Stimulated activated naive CD8-positive, alpha-beta T cell treated with anti-CD3 and anti-CD28 coated beads, Interleukin-15, amount 100 ng/mL, for 72 hours (primary cell): Measurements from ENCODE around the gene NDUFA8.

Experiments
- ATAC-seq: fragments of 150-1000 bp; cut with Tn5 transposase; 2 replicates; pipeline ENCODE4 v1.10.0; 2021; ENCODE audit warnings: mild to moderate bottlenecking, moderate library complexity
- DNase-seq, 2 donors: peaks; one replicate each; pipeline ENCODE4 v3.0.0; 2021 to 2022
- H3K27ac Mint-ChIP-seq, 2 donors: one replicate each; pipeline ENCODE4 v1.8.0; 2022; ENCODE audit warnings: mild to moderate bottlenecking in 2 of 2, mixed read lengths in 2 of 2, moderate library complexity in 2 of 2
- H3K27me3 Mint-ChIP-seq: one replicate; pipeline ENCODE4 v1.8.0; 2022; ENCODE audit warnings: mixed read lengths
- H3K4me1 Mint-ChIP-seq: one replicate; pipeline ENCODE4 v1.8.0; 2022; ENCODE audit warnings: mild to moderate bottlenecking, mixed read lengths
- H3K4me3 Mint-ChIP-seq, 2 donors: one replicate each; pipeline ENCODE4 v1.8.0; 2022; ENCODE audit warnings: mild to moderate bottlenecking in 2 of 2, mixed read lengths in 2 of 2, moderate library complexity in 1 of 2
- H3K9me3 Mint-ChIP-seq, 2 donors: one replicate each; pipeline ENCODE4 v1.8.0; 2022; ENCODE audit warnings: mixed read lengths in 2 of 2

NDUFA8 gene

DNA sequence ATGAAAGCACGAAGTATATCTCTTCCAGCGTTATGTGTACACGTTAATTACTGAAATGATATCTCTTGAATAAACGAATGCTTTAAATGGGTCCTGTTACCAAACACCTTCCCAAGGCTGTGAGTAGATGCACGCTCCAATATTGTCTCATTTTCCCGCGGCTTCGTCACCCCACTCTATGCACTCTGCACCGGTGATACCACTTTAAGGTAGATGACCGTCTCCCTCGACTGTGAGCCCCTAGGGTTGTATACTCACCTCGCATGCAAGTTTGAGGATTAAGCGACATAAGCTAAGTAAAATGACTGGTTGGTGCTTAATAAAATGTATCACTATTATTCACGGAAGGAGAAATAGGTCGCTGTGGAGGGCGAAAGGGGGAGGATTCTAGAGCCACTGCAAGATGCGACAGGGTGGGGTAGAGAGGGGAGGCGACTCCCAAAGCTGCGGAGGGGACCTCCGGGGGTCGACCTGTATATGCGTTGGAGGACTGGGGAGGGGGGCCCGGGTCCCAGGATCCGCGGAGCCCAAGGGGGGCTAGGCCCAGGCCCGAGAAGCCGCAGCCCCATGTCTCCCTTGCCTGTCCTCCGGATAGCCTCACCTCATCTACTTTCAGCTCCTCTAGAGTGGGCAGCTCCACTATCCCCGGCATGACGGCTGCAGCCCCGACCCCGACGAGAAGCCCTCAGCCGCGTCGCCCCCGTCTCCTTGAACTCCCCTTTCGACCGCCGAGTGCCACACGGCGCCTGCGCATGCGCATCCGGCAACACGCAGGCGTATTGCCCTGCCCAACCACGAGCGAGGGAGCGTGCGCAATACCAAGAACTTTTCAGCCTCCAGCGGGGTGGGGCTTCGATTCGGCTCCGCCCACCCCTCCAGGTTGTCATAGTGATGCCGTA is at the start of gene NDUFA8, which contains the start of gene MORN5:
TSS of gene NDUFA8 (minus strand) at position 754 of the 899 bp plus-strand sequence. CDS start at position 652, 102 bp downstream.
TSS of gene MORN5 (plus strand) at position 883 of the 899 bp plus-strand sequence. CDS start 65 bp downstream, outside the sequence.
- ATAC-seq (peak; percentile 94), DNase-seq (peak; percentile 94 to 95)
- peaks cover 28% of the 10 kb centered on the region for H3K27me3 Mint-ChIP-seq
- H3K27ac Mint-ChIP-seq: peak within 1 kb of the TSS; percentile 95 to 98
- peaks cover 5 to 8% of the 10 kb centered on the region in 2 donors for H3K9me3 Mint-ChIP-seq
- H3K4me3 Mint-ChIP-seq: peak within 1 kb of the TSS; percentile 92 to 97
- H3K4me1 Mint-ChIP-seq: peaks cover 33% of the 10 kb centered on the region

DNA sequence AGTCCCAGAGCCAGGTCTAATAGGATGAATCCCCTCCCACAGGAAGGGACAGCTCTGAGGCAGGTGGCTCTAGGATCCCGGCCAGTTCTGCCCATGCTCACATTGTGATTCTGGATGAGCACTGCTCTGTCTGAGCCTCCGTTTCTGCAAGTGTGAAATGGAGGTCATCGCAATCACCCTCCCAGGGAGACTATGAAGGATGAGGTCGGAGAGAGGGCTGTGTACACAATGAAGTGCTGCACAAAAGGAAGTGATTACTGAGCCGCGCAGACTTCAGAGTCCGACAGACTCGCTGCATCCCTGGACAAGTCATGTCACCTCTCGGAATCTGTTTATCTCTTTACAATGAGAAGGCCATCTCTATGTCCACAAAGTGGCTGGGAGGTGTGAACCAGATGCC is 47.5 kb upstream of the NDUFA8 start:
- H3K9me3 Mint-ChIP-seq: no peaks in the 10 kb centered on the region

DNA sequence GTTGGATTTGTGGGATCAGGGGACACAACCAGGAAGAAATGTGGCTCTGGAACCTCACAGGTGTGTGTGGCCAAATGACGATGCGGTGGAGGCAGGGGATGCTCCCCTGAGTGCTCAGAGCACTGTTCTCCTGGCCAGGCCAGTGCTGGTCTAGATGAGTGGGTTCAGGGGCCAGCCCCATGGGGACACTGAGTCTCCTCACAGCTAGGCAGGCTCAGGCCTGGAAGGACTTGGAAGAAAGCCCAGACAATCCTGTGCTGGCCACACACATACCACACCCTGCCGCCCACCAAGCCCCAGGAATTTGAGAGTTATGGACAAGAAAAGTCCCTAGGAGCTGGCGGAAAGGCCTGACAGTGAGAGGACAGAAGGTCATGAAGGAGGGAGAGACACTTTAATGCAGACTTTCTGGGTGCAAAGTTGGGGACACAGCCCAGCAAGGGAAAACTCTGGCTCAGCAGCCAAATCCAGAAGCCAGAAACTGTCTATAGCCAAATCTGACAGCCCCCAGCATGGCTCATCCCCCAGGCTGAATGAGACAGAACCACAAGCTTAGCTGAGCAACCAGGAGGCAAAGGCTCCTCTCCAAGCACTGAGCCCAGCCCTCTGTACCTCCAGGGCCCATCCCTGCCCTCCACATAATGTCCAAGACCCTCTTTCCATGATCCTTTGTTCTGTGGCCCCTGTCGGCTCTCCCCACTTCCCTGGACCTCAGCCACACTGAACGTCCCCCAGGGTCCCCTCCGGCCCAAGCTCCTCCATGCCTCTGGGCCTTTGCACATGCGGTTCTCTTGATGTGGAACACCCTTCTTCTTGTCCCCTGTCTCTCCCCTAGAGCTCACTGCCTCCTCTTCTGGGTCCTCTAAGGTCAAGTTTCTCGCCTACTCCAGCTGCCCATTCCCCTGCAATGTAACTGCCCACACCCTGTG is 46.8 kb upstream of the NDUFA8 start:
- no peak for ATAC-seq
- Mint-ChIP-seq H3K9me3 (no peaks in the 10 kb centered on the region), H3K27ac (peak overlapping the region; percentile 47 to 60), H3K4me1 (no peaks in the 10 kb centered on the region), H3K27me3 (peaks cover 42% of the 10 kb centered on the region), H3K4me3 (no peak overlapping the region)
- no peak for DNase-seq

More for the DNA sequence above, 47.5 kb upstream of the NDUFA8 start:
- ATAC-seq (no peak), DNase-seq (no peak)
- H3K4me1 Mint-ChIP-seq: no peaks in the 10 kb centered on the region
- H3K4me3 Mint-ChIP-seq: no peak overlapping the region
- H3K27me3 Mint-ChIP-seq: peaks cover 49% of the 10 kb centered on the region
- peak overlapping the region in 1 of 2 donors; percentile 60 for H3K27ac Mint-ChIP-seq

DNA sequence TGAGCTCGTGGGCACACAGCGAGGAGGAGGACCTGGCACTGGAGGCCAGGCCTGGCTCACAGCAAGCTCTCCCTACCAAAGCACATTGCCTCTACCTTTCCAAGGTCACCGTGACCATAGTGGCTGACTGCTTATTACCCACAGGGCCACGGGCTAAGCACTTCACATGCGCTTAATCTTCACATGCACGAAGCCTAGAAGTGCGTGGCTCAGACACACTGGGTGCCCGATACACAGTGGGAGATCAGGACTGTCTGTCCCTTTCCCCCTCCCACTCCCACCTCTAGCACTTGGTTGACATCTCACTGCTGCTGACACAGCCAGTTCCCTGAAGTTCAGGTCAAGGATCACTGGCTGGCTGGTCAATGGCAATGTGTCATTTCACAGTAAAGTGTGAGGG is 45.6 kb upstream of the NDUFA8 start:
- Mint-ChIP-seq H3K4me1 (no peaks in the 10 kb centered on the region), H3K4me3 (no peak overlapping the region), H3K27me3 (peaks cover 30% of the 10 kb centered on the region), H3K9me3 (no peaks in the 10 kb centered on the region), H3K27ac (no peak overlapping the region)
- no peak for DNase-seq
- ATAC-seq: no peak

GRCh38 chr9:122204491-122204890 is 44.9 kb upstream of the NDUFA8 start:
- ATAC-seq (no peak), DNase-seq (no peak)
- H3K9me3 Mint-ChIP-seq: no peaks in the 10 kb centered on the region
- no peak overlapping the region for H3K4me3 Mint-ChIP-seq
- no peaks in the 10 kb centered on the region for H3K4me1 Mint-ChIP-seq
- peaks cover 23% of the 10 kb centered on the region for H3K27me3 Mint-ChIP-seq
- H3K27ac Mint-ChIP-seq: no peak overlapping the region

DNA sequence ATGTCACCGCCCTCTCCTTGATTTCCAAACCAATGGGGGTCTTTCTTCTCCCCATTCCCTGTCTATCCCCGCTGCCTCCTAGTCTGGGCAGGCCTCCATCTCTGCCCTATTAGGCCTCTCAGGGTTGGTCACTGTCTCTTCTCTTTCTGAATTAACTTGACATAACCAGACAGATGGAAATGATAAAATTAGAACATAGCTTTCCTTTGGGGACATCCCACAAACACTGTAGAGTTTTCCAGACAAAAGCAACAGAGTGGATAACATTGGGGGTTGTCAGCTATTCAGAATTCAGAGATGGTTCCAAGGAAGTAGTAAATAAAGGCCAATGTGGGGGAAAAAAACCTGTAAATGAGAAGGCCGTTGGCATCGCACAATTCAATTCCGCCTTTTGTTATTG is 44.5 kb upstream of the NDUFA8 start:
- no peak for DNase-seq
- H3K4me1 Mint-ChIP-seq: no peaks in the 10 kb centered on the region
- H3K27me3 Mint-ChIP-seq: peaks cover 19% of the 10 kb centered on the region
- ATAC-seq: no peak
- no peak overlapping the region for H3K4me3 Mint-ChIP-seq
- no peak overlapping the region for H3K27ac Mint-ChIP-seq
- H3K9me3 Mint-ChIP-seq: no peaks in the 10 kb centered on the region

- no peaks in the 10 kb centered on the region for H3K9me3 Mint-ChIP-seq
- DNase-seq (no peak), ATAC-seq (no peak)
- H3K4me3 Mint-ChIP-seq: no peak overlapping the region
- H3K4me1 Mint-ChIP-seq: no peaks in the 10 kb centered on the region
- peaks cover 16% of the 10 kb centered on the region for H3K27me3 Mint-ChIP-seq
- H3K27ac Mint-ChIP-seq: peak overlapping the region in 1 of 2 donors; percentile 35
These were observed 42.5 kb upstream of the NDUFA8 start for GRCh38 chr9:122202111-122202510.

DNA sequence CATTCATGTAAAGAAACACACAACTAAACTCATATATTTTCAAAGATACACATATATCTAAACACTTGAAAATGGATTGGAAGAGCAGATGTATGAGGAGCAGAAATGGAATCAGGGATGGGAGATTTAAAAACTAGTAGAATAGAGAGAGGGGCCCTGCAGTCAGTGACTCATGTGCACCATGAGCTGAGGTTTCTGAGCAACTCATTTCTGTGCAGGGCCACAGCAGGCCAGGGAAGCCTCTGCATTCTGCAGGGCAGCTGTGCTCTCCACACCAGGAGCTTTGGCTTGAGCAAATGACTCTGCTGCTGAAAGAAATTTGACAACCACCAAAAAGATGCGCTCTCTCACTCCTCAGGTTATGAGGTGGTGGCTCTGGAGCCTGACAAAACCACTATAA is 42.1 kb upstream of the NDUFA8 start:
- Mint-ChIP-seq H3K27me3 (peaks cover 14% of the 10 kb centered on the region), H3K27ac (no peak overlapping the region), H3K4me1 (no peaks in the 10 kb centered on the region), H3K4me3 (no peak overlapping the region), H3K9me3 (no peaks in the 10 kb centered on the region)
- no peak for DNase-seq
- ATAC-seq: no peak

GRCh38 chr9:122200960-122201595 is 41.5 kb upstream of the NDUFA8 start:
- Mint-ChIP-seq H3K4me3 (no peak overlapping the region), H3K9me3 (no peaks in the 10 kb centered on the region), H3K27me3 (peaks cover 8% of the 10 kb centered on the region), H3K4me1 (no peaks in the 10 kb centered on the region), H3K27ac (no peak overlapping the region)
- ATAC-seq: no peak
- no peak for DNase-seq

GRCh38 chr9:122197882-122198281 is 38.3 kb upstream of the NDUFA8 start:
- Mint-ChIP-seq H3K9me3 (no peaks in the 10 kb centered on the region), H3K27ac (no peak overlapping the region), H3K4me1 (no peaks in the 10 kb centered on the region), H3K4me3 (no peak overlapping the region), H3K27me3 (peaks cover 6% of the 10 kb centered on the region)
- DNase-seq (no peak), ATAC-seq (no peak)

GRCh38 chr9:122197426-122197825 is 37.8 kb upstream of the NDUFA8 start:
- H3K4me3 Mint-ChIP-seq: no peak overlapping the region
- ATAC-seq: no peak
- no peak overlapping the region for H3K27ac Mint-ChIP-seq
- peaks cover 6% of the 10 kb centered on the region for H3K27me3 Mint-ChIP-seq
- DNase-seq: no peak
- no peaks in the 10 kb centered on the region for H3K4me1 Mint-ChIP-seq
- no peaks in the 10 kb centered on the region for H3K9me3 Mint-ChIP-seq

- H3K27ac Mint-ChIP-seq: no peak overlapping the region
- no peak overlapping the region for H3K4me3 Mint-ChIP-seq
- no peaks in the 10 kb centered on the region for H3K9me3 Mint-ChIP-seq
- no peaks in the 10 kb centered on the region for H3K4me1 Mint-ChIP-seq
- H3K27me3 Mint-ChIP-seq: peaks cover 6% of the 10 kb centered on the region
- ATAC-seq (no peak), DNase-seq (no peak)
These were observed 36.3 kb upstream of the NDUFA8 start for GRCh38 chr9:122195875-122196274.

GRCh38 chr9:122193651-122194050 is 34.1 kb upstream of the NDUFA8 start:
- H3K4me1 Mint-ChIP-seq: no peaks in the 10 kb centered on the region
- no peaks in the 10 kb centered on the region for H3K9me3 Mint-ChIP-seq
- no peak overlapping the region for H3K4me3 Mint-ChIP-seq
- H3K27me3 Mint-ChIP-seq: peaks cover 6% of the 10 kb centered on the region
- no peak for DNase-seq
- no peak for ATAC-seq
- H3K27ac Mint-ChIP-seq: no peak overlapping the region

DNA sequence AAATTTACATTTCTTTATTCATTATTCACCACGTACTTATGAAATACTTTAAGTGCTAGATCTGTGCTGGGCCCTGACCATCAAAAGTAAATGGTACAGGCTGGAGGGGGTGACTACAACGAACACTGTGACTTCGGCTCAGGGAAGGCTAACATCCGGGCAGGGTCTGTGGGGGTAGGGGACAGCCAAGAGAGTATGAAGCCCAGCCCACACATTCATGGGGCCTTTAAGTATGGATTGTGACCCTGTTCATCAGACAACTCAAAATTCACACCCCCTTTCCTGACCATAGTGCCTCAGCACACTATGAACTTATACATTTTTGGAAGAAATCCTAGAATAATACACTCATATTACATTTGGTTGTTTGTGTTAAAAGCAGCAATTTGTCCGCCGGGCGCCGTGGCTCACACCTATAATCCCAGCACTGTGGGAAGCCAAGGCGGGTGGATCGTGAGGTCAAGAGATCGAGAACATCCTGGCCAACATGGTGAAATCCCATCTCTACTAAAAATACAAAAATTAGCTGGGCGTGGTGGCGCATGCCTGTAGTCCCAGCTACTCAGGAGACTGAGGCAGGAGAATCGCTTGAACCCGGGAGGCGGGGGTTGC is 33.4 kb upstream of the NDUFA8 start:
- ATAC-seq (no peak), DNase-seq (no peak)
- H3K27ac Mint-ChIP-seq: no peak overlapping the region
- H3K4me1 Mint-ChIP-seq: no peaks in the 10 kb centered on the region
- H3K4me3 Mint-ChIP-seq: no peak overlapping the region
- peaks cover 6% of the 10 kb centered on the region for H3K27me3 Mint-ChIP-seq
- no peaks in the 10 kb centered on the region for H3K9me3 Mint-ChIP-seq

DNA sequence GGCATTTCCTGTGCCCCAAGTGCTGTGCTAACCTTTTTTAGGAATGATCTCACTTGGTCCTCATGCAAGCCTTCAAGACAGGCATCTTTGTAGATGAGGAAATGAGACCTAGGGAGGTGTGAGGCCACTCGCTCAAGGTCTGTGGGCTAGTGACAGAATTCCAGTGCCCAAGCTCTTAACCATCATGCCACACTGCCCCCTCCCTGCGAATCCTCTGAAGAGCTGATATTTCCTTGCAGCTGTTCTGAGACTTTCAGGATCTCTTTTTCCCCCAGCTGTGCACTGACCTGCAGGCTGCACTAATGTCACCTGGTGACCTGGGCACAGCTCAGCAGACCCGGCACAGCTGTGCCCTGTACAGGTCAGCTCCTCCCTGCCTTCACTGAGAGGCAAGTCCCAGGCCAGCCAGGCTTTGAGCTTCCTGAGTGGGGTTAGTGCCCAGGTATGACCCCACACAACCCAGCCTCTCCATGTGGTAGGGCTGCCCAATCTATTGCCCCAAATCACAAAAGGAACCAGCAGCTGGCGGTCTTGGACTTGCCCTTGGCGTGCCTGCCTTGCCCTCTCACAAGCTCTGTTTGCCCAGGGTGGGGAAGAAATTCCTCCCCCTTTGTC is 32.8 kb upstream of the NDUFA8 start:
- Mint-ChIP-seq H3K27ac (no peak overlapping the region), H3K9me3 (no peaks in the 10 kb centered on the region), H3K27me3 (peaks cover 5% of the 10 kb centered on the region), H3K4me3 (no peak overlapping the region), H3K4me1 (no peaks in the 10 kb centered on the region)
- no peak for ATAC-seq
- no peak for DNase-seq
